Panc1 (cell line): Measurements from ENCODE around the gene TMPRSS5.

Experiments used
- POLR2AphosphoS5 ChIP-seq: IDR thresholded peaks from 2 replicates; pipeline ENCODE4 v1.6.1; 2012; ENCODE audit warnings: mild to moderate bottlenecking, low read depth, low read length, moderate library complexity
- REST ChIP-seq, 2 experiments: IDR thresholded peaks; 2 replicates each; pipeline ENCODE4 v1.6.1; 2011 to 2012; ENCODE audit warnings: low read depth in 2 of 2, control low read depth in 1 of 2, low read length in 1 of 2, mild to moderate bottlenecking in 1 of 2, moderate library complexity in 1 of 2; ENCODE audit not compliant: insufficient read depth in 1 of 2
- SIN3A ChIP-seq: IDR thresholded peaks from 2 replicates; pipeline ENCODE4 v1.6.1; 2012; ENCODE audit warnings: low read depth, mild to moderate bottlenecking, low read length, moderate library complexity, borderline replicate concordance; ENCODE audit not compliant: insufficient read depth
- TF ChIP-seq, protein P1 (sequence below): fragments of 450-650 bp; IDR thresholded peaks from 2 replicates; pipeline ENCODE4 v1.5.1; 2017; ENCODE audit warnings: mild to moderate bottlenecking

- TF ChIP-seq POLR2AphosphoS5 (no peak), REST (IDR thresholded peaks at IDR 0.05; ENCODE audit: insufficient read depth in 1 of 2, low read depth in 2 of 2, low read length in 1 of 2) (no peak), SIN3A (no peak)
- TF ChIP-seq, protein P1, sequence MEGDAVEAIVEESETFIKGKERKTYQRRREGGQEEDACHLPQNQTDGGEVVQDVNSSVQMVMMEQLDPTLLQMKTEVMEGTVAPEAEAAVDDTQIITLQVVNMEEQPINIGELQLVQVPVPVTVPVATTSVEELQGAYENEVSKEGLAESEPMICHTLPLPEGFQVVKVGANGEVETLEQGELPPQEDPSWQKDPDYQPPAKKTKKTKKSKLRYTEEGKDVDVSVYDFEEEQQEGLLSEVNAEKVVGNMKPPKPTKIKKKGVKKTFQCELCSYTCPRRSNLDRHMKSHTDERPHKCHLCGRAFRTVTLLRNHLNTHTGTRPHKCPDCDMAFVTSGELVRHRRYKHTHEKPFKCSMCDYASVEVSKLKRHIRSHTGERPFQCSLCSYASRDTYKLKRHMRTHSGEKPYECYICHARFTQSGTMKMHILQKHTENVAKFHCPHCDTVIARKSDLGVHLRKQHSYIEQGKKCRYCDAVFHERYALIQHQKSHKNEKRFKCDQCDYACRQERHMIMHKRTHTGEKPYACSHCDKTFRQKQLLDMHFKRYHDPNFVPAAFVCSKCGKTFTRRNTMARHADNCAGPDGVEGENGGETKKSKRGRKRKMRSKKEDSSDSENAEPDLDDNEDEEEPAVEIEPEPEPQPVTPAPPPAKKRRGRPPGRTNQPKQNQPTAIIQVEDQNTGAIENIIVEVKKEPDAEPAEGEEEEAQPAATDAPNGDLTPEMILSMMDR, result no peak
These were observed 46.8 kb upstream of the TMPRSS5 start for GRCh38 chr11:113752932-113753331.
